SK-N-SH (cell line): ENCODE measurements around the gene TCP1. TPM values are rescaled to one million over a fixed set of nuclear protein-coding genes. Genes with fewer than 3 reads are reported as not detected.
"Not testable (repeated sequence)": the region's sequence is repeated elsewhere in the genome, so short reads cannot be mapped to it uniquely, and the experiment has no call there.

Experiments used
- CTCF ChIA-PET: fragments of 300-600, 350-600 bp; formaldehyde crosslinking; extraction: SDS; loops from one replicate; lab custom pipeline; 2021; lab: Yijun Ruan, JAX
- POLR2A ChIA-PET: fragments of 350-600 bp; sonication (Branson Sonifier 250); formaldehyde crosslinking; extraction: SDS; loops from one replicate; lab custom pipeline; 2020; ENCODE audit warnings: antibody characterized with exemption, inconsistent platforms; lab: Yijun Ruan, JAX
- DNase-seq: peaks from one replicate; pipeline ENCODE4 v3.0.0; 2012
- H2AFZ ChIP-seq: fragments of 200-600 bp; sonication (generic); 2 replicates; pipeline ENCODE4 v1.8.1; 2016; ENCODE audit warnings: antibody characterized with exemption, mild to moderate bottlenecking, low read depth
- H3F3A ChIP-seq: fragments of 200-600 bp; sonication (generic); replicated peaks from 2 replicates; pipeline ENCODE3; 2016; ENCODE audit warnings: antibody characterized with exemption, mild to moderate bottlenecking; ENCODE audit not compliant: insufficient read depth
- H3K27ac ChIP-seq, 2 experiments: fragments of 200-500 bp in 1 of 2; fragments of 200-600 bp in 1 of 2; sonication (Bioruptor generic) in 1 of 2; sonication (generic), shearing (Covaris generic) in 1 of 2; 2 replicates each; pipeline versions ENCODE4 v1.5.1 to v1.6.1; 2014 to 2016; ENCODE audit warnings: low read depth in 2 of 2, inconsistent platforms in 1 of 2, low read length in 1 of 2, mild to moderate bottlenecking in 1 of 2, mixed read lengths in 1 of 2
- H3K27me3 ChIP-seq: fragments of 200-600 bp; sonication (generic), shearing (Covaris generic); 2 replicates; pipeline ENCODE4 v1.6.1; 2016; ENCODE audit warnings: mixed run types; ENCODE audit not compliant: insufficient read depth
- H3K36me3 ChIP-seq, 2 experiments: fragments of 200-500 bp in 1 of 2; fragments of 200-600 bp in 1 of 2; sonication (Bioruptor generic) in 1 of 2; sonication (generic) in 1 of 2; replicated peaks in 1 of 2; 2 replicates each; pipeline versions ENCODE3 to v1.5.1; 2014 to 2016; ENCODE audit warnings: low read length in 1 of 2, mild to moderate bottlenecking in 1 of 2; ENCODE audit not compliant: insufficient read depth in 2 of 2, control insufficient read depth in 1 of 2
- H3K4me1 ChIP-seq, 2 experiments: fragments of 200-500 bp in 1 of 2; fragments of 200-600 bp in 1 of 2; sonication (Bioruptor generic) in 1 of 2; sonication (generic), shearing (Covaris generic) in 1 of 2; 2 replicates each; pipeline versions ENCODE4 v1.5.1 to v1.6.1; 2014 to 2016; ENCODE audit warnings: low read depth in 1 of 2, low read length in 1 of 2, mixed run types in 1 of 2; ENCODE audit not compliant: insufficient read depth in 2 of 2, control insufficient read depth in 1 of 2
- H3K4me2 ChIP-seq: fragments of 200-600 bp; sonication (generic), shearing (Covaris generic); 2 replicates; pipeline ENCODE4 v1.6.1; 2017; ENCODE audit warnings: mixed run types
- H3K4me3 ChIP-seq, 2 experiments: fragments of 200-500 bp in 1 of 2; fragments of 200-600 bp in 1 of 2; sonication (Bioruptor generic) in 1 of 2; sonication (generic), shearing (Covaris generic) in 1 of 2; 2 replicates each; pipeline versions ENCODE4 v1.5.1 to v1.8.1; 2014 to 2016; ENCODE audit warnings: low read depth in 2 of 2, inconsistent platforms in 1 of 2, low read length in 1 of 2, mild to moderate bottlenecking in 1 of 2, mixed read lengths in 1 of 2, moderate library complexity in 1 of 2
- H3K79me2 ChIP-seq: fragments of 200-600 bp; sonication (generic); 2 replicates; pipeline ENCODE4 v1.8.1; 2017; ENCODE audit warnings: mild to moderate bottlenecking; ENCODE audit not compliant: insufficient read depth
- H3K9ac ChIP-seq: fragments of 200-600 bp; sonication (generic); 2 replicates; pipeline ENCODE4 v1.6.1; 2017; ENCODE audit warnings: mixed run types
- H3K9me2 ChIP-seq: fragments of 200-600 bp; sonication (generic); 2 replicates; pipeline ENCODE4 v1.6.1; 2017; ENCODE audit warnings: mixed run types
- H3K9me3 ChIP-seq: fragments of 200-600 bp; sonication (generic); 2 replicates; pipeline ENCODE4 v1.6.1; 2017; ENCODE audit warnings: mixed run types, mild to moderate bottlenecking, moderate library complexity
- H4K20me1 ChIP-seq: fragments of 200-600 bp; sonication (generic); 2 replicates; pipeline ENCODE4 v1.6.1; 2017; ENCODE audit warnings: mild to moderate bottlenecking, mixed run types; ENCODE audit not compliant: insufficient read depth
- CHD2 ChIP-seq: fragments of 150-350 bp; IDR thresholded peaks from 2 replicates; pipeline ENCODE4 v1.6.1; 2018; ENCODE audit warnings: low read length; ENCODE audit not compliant: partially characterized antibody
- FOXJ3 ChIP-seq: sonication (generic); formaldehyde crosslinking; IDR thresholded peaks from 2 replicates; pipeline ENCODE4 v1.5.1; 2020; ENCODE audit warnings: mild to moderate bottlenecking, missing genetic modification reagents
- MAX ChIP-seq: IDR thresholded peaks from 2 replicates; pipeline ENCODE4 v1.4.0; 2012; ENCODE audit warnings: low read depth
- MXI1 ChIP-seq: IDR thresholded peaks from 2 replicates; pipeline ENCODE4 v1.6.1; 2012; ENCODE audit warnings: mild to moderate bottlenecking, low read depth, low read length, improper control_type of control experiment
- NFIC ChIP-seq: IDR thresholded peaks from 2 replicates; pipeline ENCODE4 v1.4.0; 2012; ENCODE audit warnings: borderline replicate concordance
- NRF1 ChIP-seq: IDR thresholded peaks from 2 replicates; pipeline ENCODE4 v1.6.1; 2012; ENCODE audit warnings: low read depth, mild to moderate bottlenecking, low read length
- POLR2AphosphoS5 ChIP-seq: IDR thresholded peaks from 2 replicates; pipeline ENCODE4 v1.6.1; 2012; ENCODE audit warnings: low read depth, low read length
- TAF1 ChIP-seq: IDR thresholded peaks from 2 replicates; pipeline ENCODE4 v1.6.1; 2012; ENCODE audit warnings: low read depth, mild to moderate bottlenecking, low read length, moderate library complexity, borderline replicate concordance
- WGBS: methylation state at CpG from one replicate; pipeline ENCODE4 v1.1.6; 2017; ENCODE audit warnings: low lambda C conversion rate; 5-methylcytosine and 5-hydroxymethylcytosine counted together
- polyA plus RNA-seq, 3 experiments: library from polyadenylated mRNA; depleted of rRNA; stranded (reverse); fragments of >200 nt; gene quantifications; 2 replicates each; pipeline ENCODE4 v1.2.3, GENCODE V29; 2012
- TF ChIP-seq, protein P1 (sequence below): IDR thresholded peaks from 2 replicates; pipeline ENCODE4 v1.6.1; 2012; ENCODE audit warnings: mild to moderate bottlenecking, low read depth, low read length, moderate library complexity
- TF ChIP-seq, protein P2 (sequence below): fragments of 200-600 bp; sonication (generic); IDR thresholded peaks from 2 replicates; pipeline ENCODE4 v1.6.1; 2017; ENCODE audit warnings: antibody characterized with exemption, mild to moderate bottlenecking, moderate library complexity
- TF ChIP-seq, protein P3 (sequence below): IDR thresholded peaks from 2 replicates; pipeline ENCODE4; 2012
- TF ChIP-seq, protein P4 (sequence below): IDR thresholded peaks from 2 replicates; pipeline ENCODE4 v1.4.0; 2012; ENCODE audit warnings: low read depth, borderline replicate concordance

Gene TCP1
- polyA plus RNA-seq, 1 of the 3 experiments (the other 2 are of a cell fraction) = 154 TPM

DNA sequence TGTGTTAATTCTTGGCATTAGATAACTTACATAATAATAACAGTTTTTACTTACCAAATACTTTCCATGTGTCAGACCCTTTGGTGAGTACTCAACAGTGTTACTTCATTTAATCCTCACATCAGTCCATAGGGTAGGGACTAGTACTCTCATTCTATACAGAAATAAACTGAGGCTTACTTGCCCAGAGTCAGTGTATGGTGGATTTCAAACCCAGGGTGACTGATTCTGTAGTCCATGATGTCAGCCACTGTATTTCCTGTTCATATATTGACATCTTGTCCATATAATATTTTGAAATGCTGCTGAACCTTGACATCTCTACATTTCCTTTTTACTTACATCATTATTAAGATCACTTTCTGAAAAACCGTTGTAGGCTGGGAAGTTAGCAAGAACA is 8.2 kb upstream of the TCP1 start:
- Histone ChIP-seq H3K79me2 (peaks cover 34% of the 10 kb centered on the region), H3K27me3 (no peaks in the 10 kb centered on the region), H3K9me2 (no peaks in the 10 kb centered on the region), H3K27ac (no peak overlapping the region), H3K4me1 (no peaks in the 10 kb centered on the region), H3K9ac (no peak overlapping the region), H2AFZ (no peak overlapping the region), H3K36me3 (peaks cover 36 to 44% of the 10 kb centered on the region in 2 experiments)
- POLR2A ChIA-PET = no interaction called here
- no peak for DNase-seq
- CTCF ChIA-PET = no interaction called here
- TF ChIP-seq FOXJ3 (CRISPR knock-in tag) (no peak), NFIC (no peak), CHD2 (no peak), POLR2AphosphoS5 (no peak), MAX (no peak), NRF1 (no peak), TAF1 (no peak), MXI1 (no peak)
- TF ChIP-seq, protein P1, sequence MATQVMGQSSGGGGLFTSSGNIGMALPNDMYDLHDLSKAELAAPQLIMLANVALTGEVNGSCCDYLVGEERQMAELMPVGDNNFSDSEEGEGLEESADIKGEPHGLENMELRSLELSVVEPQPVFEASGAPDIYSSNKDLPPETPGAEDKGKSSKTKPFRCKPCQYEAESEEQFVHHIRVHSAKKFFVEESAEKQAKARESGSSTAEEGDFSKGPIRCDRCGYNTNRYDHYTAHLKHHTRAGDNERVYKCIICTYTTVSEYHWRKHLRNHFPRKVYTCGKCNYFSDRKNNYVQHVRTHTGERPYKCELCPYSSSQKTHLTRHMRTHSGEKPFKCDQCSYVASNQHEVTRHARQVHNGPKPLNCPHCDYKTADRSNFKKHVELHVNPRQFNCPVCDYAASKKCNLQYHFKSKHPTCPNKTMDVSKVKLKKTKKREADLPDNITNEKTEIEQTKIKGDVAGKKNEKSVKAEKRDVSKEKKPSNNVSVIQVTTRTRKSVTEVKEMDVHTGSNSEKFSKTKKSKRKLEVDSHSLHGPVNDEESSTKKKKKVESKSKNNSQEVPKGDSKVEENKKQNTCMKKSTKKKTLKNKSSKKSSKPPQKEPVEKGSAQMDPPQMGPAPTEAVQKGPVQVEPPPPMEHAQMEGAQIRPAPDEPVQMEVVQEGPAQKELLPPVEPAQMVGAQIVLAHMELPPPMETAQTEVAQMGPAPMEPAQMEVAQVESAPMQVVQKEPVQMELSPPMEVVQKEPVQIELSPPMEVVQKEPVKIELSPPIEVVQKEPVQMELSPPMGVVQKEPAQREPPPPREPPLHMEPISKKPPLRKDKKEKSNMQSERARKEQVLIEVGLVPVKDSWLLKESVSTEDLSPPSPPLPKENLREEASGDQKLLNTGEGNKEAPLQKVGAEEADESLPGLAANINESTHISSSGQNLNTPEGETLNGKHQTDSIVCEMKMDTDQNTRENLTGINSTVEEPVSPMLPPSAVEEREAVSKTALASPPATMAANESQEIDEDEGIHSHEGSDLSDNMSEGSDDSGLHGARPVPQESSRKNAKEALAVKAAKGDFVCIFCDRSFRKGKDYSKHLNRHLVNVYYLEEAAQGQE = no peak
- TF ChIP-seq, protein P2, sequence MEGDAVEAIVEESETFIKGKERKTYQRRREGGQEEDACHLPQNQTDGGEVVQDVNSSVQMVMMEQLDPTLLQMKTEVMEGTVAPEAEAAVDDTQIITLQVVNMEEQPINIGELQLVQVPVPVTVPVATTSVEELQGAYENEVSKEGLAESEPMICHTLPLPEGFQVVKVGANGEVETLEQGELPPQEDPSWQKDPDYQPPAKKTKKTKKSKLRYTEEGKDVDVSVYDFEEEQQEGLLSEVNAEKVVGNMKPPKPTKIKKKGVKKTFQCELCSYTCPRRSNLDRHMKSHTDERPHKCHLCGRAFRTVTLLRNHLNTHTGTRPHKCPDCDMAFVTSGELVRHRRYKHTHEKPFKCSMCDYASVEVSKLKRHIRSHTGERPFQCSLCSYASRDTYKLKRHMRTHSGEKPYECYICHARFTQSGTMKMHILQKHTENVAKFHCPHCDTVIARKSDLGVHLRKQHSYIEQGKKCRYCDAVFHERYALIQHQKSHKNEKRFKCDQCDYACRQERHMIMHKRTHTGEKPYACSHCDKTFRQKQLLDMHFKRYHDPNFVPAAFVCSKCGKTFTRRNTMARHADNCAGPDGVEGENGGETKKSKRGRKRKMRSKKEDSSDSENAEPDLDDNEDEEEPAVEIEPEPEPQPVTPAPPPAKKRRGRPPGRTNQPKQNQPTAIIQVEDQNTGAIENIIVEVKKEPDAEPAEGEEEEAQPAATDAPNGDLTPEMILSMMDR = no peak
- TF ChIP-seq, protein P3, sequence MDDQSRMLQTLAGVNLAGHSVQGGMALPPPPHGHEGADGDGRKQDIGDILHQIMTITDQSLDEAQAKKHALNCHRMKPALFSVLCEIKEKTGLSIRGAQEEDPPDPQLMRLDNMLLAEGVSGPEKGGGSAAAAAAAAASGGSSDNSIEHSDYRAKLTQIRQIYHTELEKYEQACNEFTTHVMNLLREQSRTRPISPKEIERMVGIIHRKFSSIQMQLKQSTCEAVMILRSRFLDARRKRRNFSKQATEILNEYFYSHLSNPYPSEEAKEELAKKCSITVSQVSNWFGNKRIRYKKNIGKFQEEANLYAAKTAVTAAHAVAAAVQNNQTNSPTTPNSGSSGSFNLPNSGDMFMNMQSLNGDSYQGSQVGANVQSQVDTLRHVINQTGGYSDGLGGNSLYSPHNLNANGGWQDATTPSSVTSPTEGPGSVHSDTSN = no peak
- TF ChIP-seq, protein P4, sequence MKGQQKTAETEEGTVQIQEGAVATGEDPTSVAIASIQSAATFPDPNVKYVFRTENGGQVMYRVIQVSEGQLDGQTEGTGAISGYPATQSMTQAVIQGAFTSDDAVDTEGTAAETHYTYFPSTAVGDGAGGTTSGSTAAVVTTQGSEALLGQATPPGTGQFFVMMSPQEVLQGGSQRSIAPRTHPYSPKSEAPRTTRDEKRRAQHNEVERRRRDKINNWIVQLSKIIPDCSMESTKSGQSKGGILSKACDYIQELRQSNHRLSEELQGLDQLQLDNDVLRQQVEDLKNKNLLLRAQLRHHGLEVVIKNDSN = no peak
- TF ChIP-seq, all 33 proteins: peak for 0
- H3K4me3 ChIP-seq = no peak overlapping the region
- 7% methylated on average over 1 of the region's 1 CpG for WGBS
- H3K4me2 ChIP-seq = no peak overlapping the region
- peaks cover 8% of the 10 kb centered on the region for H3F3A ChIP-seq
- H4K20me1 ChIP-seq = no peaks in the 10 kb centered on the region
- no peaks in the 10 kb centered on the region for H3K9me3 ChIP-seq

GRCh38 chr6:159794976-159795375 is 5.6 kb upstream of the TCP1 start:
- H3K9me3 ChIP-seq, CTCF ChIA-PET, H2AFZ ChIP-seq, DNase-seq, H3K4me3 ChIP-seq, H4K20me1 ChIP-seq, H3K27ac ChIP-seq, POLR2A ChIA-PET, H3K4me1 ChIP-seq, H3K9me2 ChIP-seq, H3K27me3 ChIP-seq, H3K9ac ChIP-seq, H3K4me2 ChIP-seq: not testable (repeated sequence)
- peaks cover 11% of the 10 kb centered on the region for H3F3A ChIP-seq
- H3K79me2 ChIP-seq = peaks cover 56% of the 10 kb centered on the region
- WGBS = 73% methylated on average over 6 of the region's 8 CpGs
- H3K36me3 ChIP-seq = peaks cover 43 to 56% of the 10 kb centered on the region in 2 experiments
